Glutamatergic neuron (in vitro differentiated cells): Measurements from ENCODE around the gene CC2D2A. TPM values are rescaled to one million over a fixed set of nuclear protein-coding genes. Genes with fewer than 3 reads are reported as not detected.

Experiments
- DNase-seq: peaks from one replicate; pipeline ENCODE4 v3.0.0; 2022
- H3K27ac Mint-ChIP-seq: one replicate; pipeline ENCODE4 v1.8.0; 2020; ENCODE audit warnings: mild to moderate bottlenecking, mixed read lengths, inconsistent platforms; ENCODE audit not compliant: unreplicated experiment
- H3K27me3 Mint-ChIP-seq: one replicate; pipeline ENCODE4 v1.8.0; 2020; ENCODE audit warnings: mild to moderate bottlenecking, moderate library complexity, mixed read lengths, inconsistent platforms; ENCODE audit not compliant: unreplicated experiment
- H3K36me3 Mint-ChIP-seq: one replicate; pipeline ENCODE4 v1.8.0; 2020; ENCODE audit warnings: mild to moderate bottlenecking, mixed read lengths, inconsistent platforms; ENCODE audit not compliant: unreplicated experiment
- H3K4me1 Mint-ChIP-seq: one replicate; pipeline ENCODE4 v1.8.0; 2020; ENCODE audit warnings: mild to moderate bottlenecking, low read depth, mixed read lengths, inconsistent platforms; ENCODE audit not compliant: unreplicated experiment
- H3K4me3 Mint-ChIP-seq: one replicate; pipeline ENCODE4 v1.8.0; 2020; ENCODE audit warnings: mild to moderate bottlenecking, mixed read lengths, inconsistent platforms; ENCODE audit not compliant: unreplicated experiment
- H3K9me3 Mint-ChIP-seq: one replicate; pipeline ENCODE4 v1.8.0; 2020; ENCODE audit warnings: mild to moderate bottlenecking, moderate library complexity, mixed read lengths, inconsistent platforms; ENCODE audit not compliant: unreplicated experiment
- CTCF ChIP-seq: fragments of 200-600 bp; sonication (generic); IDR thresholded peaks from one replicate; pipeline ENCODE4 v1.5.0; 2021; ENCODE audit not compliant: partially characterized antibody, unreplicated experiment
- total RNA-seq: library from RNA; stranded (reverse); fragmentation: NEBNext Ultra II Directional; extraction: Animal tissue kit (Norgen Biotek cat#: 25700); gene quantifications from one replicate; pipeline ENCODE4 v1.2.1, GENCODE V29; 2021; ENCODE audit not compliant: unreplicated experiment

CC2D2A gene
- total RNA-seq, 1 donor from 2014 or later: 13.3 TPM

- no peak for TF ChIP-seq CTCF
- no peak overlapping the region for H3K4me3 Mint-ChIP-seq
- DNase-seq: no peak
- H3K9me3 Mint-ChIP-seq: no peaks in the 10 kb centered on the region
- peaks cover 2% of the 10 kb centered on the region for H3K27me3 Mint-ChIP-seq
- H3K27ac Mint-ChIP-seq: no peak overlapping the region
- no peaks in the 10 kb centered on the region for H3K4me1 Mint-ChIP-seq
- H3K36me3 Mint-ChIP-seq: peaks cover 5% of the 10 kb centered on the region
These were observed 115.6 kb downstream of the CC2D2A start for GRCh38 chr4:15585331-15585730.

GRCh38 chr4:15586066-15586465, 116.4 kb downstream of the CC2D2A start:
- no peak overlapping the region for H3K4me3 Mint-ChIP-seq
- peaks cover 5% of the 10 kb centered on the region for H3K36me3 Mint-ChIP-seq
- no peak overlapping the region for H3K27ac Mint-ChIP-seq
- no peak for TF ChIP-seq CTCF
- H3K27me3 Mint-ChIP-seq: peaks cover 2% of the 10 kb centered on the region
- no peaks in the 10 kb centered on the region for H3K9me3 Mint-ChIP-seq
- DNase-seq: no peak
- no peaks in the 10 kb centered on the region for H3K4me1 Mint-ChIP-seq

GRCh38 chr4:15587649-15588048, 118.0 kb downstream of the CC2D2A start:
- no peak for TF ChIP-seq CTCF
- peaks cover 5% of the 10 kb centered on the region for H3K36me3 Mint-ChIP-seq
- no peak overlapping the region for H3K27ac Mint-ChIP-seq
- no peak for DNase-seq
- no peak overlapping the region for H3K4me3 Mint-ChIP-seq
- no peaks in the 10 kb centered on the region for H3K9me3 Mint-ChIP-seq
- H3K4me1 Mint-ChIP-seq: no peaks in the 10 kb centered on the region
- peaks cover 2% of the 10 kb centered on the region for H3K27me3 Mint-ChIP-seq

GRCh38 chr4:15592799-15593198, 123.1 kb downstream of the CC2D2A start:
- DNase-seq: no peak
- Mint-ChIP-seq H3K4me3 (no peak overlapping the region), H3K36me3 (no peaks in the 10 kb centered on the region), H3K27me3 (no peaks in the 10 kb centered on the region), H3K27ac (no peak overlapping the region), H3K4me1 (no peaks in the 10 kb centered on the region), H3K9me3 (no peaks in the 10 kb centered on the region)
- TF ChIP-seq CTCF: no peak

GRCh38 chr4:15598644-15599043, 129.0 kb downstream of the CC2D2A start:
- Mint-ChIP-seq H3K9me3 (no peaks in the 10 kb centered on the region), H3K4me3 (no peak overlapping the region), H3K4me1 (no peaks in the 10 kb centered on the region), H3K27me3 (no peaks in the 10 kb centered on the region), H3K36me3 (peaks cover 10% of the 10 kb centered on the region), H3K27ac (no peak overlapping the region)
- no peak for DNase-seq
- no peak for TF ChIP-seq CTCF
